Measurements from ENCODE around the gene SLC12A2. TPM values are rescaled to one million over a fixed set of nuclear protein-coding genes. Genes with fewer than 3 reads are reported as not detected.

The SLC12A2 gene
- total and polyA plus RNA-seq, 2 experiments from 2014 or later, result 8.1 to 21.3 TPM

DNA sequence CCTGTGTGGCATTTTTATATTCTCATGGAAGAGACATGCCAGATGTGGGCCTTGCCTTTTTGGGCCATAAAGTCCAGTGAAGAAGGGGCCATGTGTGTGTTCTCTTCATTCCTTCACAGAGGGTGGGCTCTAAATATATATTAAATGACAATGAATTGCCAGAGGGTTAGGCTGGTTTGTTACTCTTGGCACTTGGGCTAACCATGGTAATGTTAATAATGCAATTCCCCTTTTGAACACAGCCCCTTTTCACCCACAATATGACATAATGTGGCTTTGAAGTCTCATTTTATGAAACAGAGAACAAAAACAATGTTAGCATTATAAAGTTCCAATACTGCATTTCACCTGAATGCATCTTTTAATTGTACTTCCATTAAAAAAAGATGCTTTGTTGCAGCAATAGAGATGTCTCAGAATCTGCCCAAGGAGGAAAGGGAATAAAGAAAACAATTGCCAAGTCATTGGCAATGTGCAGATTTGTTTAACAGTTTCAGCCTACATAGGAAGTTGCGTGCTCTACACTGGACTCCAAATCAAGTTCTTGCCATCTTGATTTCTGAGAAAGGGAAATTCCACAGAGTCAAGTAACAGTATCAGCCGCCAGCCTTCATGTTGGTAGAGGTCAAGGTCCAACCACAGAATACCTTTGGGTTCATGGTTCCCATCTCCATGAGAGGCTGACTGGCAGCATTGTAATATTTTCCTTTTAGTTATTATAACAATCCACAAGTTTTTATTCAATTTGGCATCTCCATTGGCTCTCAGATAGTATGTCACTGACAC, 141.9 kb downstream of the SLC12A2 start:
- H3K36me3 Mint-ChIP-seq (ENCODE audit: low read depth), result no peaks in the 10 kb centered on the region
- H3K36me3 ChIP-seq (ENCODE audit: insufficient read depth), result no peaks in the 10 kb centered on the region
- TF ChIP-seq JUNB (IDR thresholded peaks at IDR 0.05; ENCODE audit: unreplicated experiment), result no peak
- TF ChIP-seq STAT1 (IDR thresholded peaks at IDR 0.05; ENCODE audit: unreplicated experiment), result no peak
- TF ChIP-seq EZH2phosphoT487 (IDR thresholded peaks at IDR 0.05; ENCODE audit: unreplicated experiment), result no peak
- no peak for TF ChIP-seq ZNF331 (CRISPR knock-in tag; IDR thresholded peaks at IDR 0.05; ENCODE audit: low read depth)
- TF ChIP-seq, protein P1, sequence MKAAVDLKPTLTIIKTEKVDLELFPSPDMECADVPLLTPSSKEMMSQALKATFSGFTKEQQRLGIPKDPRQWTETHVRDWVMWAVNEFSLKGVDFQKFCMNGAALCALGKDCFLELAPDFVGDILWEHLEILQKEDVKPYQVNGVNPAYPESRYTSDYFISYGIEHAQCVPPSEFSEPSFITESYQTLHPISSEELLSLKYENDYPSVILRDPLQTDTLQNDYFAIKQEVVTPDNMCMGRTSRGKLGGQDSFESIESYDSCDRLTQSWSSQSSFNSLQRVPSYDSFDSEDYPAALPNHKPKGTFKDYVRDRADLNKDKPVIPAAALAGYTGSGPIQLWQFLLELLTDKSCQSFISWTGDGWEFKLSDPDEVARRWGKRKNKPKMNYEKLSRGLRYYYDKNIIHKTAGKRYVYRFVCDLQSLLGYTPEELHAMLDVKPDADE (IDR thresholded peaks at IDR 0.05), result no peak
- TF ChIP-seq, protein P2, sequence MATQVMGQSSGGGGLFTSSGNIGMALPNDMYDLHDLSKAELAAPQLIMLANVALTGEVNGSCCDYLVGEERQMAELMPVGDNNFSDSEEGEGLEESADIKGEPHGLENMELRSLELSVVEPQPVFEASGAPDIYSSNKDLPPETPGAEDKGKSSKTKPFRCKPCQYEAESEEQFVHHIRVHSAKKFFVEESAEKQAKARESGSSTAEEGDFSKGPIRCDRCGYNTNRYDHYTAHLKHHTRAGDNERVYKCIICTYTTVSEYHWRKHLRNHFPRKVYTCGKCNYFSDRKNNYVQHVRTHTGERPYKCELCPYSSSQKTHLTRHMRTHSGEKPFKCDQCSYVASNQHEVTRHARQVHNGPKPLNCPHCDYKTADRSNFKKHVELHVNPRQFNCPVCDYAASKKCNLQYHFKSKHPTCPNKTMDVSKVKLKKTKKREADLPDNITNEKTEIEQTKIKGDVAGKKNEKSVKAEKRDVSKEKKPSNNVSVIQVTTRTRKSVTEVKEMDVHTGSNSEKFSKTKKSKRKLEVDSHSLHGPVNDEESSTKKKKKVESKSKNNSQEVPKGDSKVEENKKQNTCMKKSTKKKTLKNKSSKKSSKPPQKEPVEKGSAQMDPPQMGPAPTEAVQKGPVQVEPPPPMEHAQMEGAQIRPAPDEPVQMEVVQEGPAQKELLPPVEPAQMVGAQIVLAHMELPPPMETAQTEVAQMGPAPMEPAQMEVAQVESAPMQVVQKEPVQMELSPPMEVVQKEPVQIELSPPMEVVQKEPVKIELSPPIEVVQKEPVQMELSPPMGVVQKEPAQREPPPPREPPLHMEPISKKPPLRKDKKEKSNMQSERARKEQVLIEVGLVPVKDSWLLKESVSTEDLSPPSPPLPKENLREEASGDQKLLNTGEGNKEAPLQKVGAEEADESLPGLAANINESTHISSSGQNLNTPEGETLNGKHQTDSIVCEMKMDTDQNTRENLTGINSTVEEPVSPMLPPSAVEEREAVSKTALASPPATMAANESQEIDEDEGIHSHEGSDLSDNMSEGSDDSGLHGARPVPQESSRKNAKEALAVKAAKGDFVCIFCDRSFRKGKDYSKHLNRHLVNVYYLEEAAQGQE (IDR thresholded peaks at IDR 0.05; ENCODE audit: unreplicated experiment), result no peak
- TF ChIP-seq POLR2AphosphoS5 (IDR thresholded peaks at IDR 0.05; ENCODE audit: low read depth), result no peak
- TF ChIP-seq, protein P3, sequence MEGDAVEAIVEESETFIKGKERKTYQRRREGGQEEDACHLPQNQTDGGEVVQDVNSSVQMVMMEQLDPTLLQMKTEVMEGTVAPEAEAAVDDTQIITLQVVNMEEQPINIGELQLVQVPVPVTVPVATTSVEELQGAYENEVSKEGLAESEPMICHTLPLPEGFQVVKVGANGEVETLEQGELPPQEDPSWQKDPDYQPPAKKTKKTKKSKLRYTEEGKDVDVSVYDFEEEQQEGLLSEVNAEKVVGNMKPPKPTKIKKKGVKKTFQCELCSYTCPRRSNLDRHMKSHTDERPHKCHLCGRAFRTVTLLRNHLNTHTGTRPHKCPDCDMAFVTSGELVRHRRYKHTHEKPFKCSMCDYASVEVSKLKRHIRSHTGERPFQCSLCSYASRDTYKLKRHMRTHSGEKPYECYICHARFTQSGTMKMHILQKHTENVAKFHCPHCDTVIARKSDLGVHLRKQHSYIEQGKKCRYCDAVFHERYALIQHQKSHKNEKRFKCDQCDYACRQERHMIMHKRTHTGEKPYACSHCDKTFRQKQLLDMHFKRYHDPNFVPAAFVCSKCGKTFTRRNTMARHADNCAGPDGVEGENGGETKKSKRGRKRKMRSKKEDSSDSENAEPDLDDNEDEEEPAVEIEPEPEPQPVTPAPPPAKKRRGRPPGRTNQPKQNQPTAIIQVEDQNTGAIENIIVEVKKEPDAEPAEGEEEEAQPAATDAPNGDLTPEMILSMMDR (conservative IDR thresholded peaks at IDR 0.05; ENCODE audit: low read depth in 2 of 2), result no peak
- no peak for TF ChIP-seq EZH2 (IDR thresholded peaks at IDR 0.05; ENCODE audit: low read depth, unreplicated experiment)
- TF ChIP-seq, protein P4, sequence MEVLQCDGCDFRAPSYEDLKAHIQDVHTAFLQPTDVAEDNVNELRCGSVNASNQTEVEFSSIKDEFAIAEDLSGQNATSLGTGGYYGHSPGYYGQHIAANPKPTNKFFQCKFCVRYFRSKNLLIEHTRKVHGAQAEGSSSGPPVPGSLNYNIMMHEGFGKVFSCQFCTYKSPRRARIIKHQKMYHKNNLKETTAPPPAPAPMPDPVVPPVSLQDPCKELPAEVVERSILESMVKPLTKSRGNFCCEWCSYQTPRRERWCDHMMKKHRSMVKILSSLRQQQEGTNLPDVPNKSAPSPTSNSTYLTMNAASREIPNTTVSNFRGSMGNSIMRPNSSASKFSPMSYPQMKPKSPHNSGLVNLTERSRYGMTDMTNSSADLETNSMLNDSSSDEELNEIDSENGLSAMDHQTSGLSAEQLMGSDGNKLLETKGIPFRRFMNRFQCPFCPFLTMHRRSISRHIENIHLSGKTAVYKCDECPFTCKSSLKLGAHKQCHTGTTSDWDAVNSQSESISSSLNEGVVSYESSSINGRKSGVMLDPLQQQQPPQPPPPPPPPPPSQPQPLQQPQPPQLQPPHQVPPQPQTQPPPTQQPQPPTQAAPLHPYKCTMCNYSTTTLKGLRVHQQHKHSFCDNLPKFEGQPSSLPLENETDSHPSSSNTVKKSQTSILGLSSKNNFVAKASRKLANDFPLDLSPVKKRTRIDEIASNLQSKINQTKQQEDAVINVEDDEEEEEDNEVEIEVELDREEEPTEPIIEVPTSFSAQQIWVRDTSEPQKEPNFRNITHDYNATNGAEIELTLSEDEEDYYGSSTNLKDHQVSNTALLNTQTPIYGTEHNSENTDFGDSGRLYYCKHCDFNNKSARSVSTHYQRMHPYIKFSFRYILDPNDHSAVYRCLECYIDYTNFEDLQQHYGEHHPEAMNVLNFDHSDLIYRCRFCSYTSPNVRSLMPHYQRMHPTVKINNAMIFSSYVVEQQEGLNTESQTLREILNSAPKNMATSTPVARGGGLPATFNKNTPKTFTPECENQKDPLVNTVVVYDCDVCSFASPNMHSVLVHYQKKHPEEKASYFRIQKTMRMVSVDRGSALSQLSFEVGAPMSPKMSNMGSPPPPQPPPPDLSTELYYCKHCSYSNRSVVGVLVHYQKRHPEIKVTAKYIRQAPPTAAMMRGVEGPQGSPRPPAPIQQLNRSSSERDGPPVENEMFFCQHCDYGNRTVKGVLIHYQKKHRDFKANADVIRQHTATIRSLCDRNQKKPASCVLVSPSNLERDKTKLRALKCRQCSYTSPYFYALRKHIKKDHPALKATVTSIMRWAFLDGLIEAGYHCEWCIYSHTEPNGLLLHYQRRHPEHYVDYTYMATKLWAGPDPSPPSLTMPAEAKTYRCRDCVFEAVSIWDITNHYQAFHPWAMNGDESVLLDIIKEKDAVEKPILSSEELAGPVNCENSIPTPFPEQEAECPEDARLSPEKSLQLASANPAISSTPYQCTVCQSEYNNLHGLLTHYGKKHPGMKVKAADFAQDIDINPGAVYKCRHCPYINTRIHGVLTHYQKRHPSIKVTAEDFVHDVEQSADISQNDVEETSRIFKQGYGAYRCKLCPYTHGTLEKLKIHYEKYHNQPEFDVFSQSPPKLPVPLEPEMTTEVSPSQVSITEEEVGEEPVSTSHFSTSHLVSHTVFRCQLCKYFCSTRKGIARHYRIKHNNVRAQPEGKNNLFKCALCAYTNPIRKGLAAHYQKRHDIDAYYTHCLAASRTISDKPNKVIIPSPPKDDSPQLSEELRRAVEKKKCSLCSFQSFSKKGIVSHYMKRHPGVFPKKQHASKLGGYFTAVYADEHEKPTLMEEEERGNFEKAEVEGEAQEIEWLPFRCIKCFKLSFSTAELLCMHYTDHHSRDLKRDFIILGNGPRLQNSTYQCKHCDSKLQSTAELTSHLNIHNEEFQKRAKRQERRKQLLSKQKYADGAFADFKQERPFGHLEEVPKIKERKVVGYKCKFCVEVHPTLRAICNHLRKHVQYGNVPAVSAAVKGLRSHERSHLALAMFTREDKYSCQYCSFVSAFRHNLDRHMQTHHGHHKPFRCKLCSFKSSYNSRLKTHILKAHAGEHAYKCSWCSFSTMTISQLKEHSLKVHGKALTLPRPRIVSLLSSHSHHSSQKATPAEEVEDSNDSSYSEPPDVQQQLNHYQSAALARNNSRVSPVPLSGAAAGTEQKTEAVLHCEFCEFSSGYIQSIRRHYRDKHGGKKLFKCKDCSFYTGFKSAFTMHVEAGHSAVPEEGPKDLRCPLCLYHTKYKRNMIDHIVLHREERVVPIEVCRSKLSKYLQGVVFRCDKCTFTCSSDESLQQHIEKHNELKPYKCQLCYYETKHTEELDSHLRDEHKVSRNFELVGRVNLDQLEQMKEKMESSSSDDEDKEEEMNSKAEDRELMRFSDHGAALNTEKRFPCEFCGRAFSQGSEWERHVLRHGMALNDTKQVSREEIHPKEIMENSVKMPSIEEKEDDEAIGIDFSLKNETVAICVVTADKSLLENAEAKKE (CRISPR knock-in tag; IDR thresholded peaks at IDR 0.05), result no peak
- no peak for TF ChIP-seq ZNF114 (CRISPR knock-in tag; IDR thresholded peaks at IDR 0.05)
- TF ChIP-seq NANOG (IDR thresholded peaks at IDR 0.05; ENCODE audit: borderline replicate concordance), result no peak
- TF ChIP-seq CREB1 (CRISPR knock-in tag; IDR thresholded peaks at IDR 0.05; ENCODE audit: low read depth), result no peak
- H3K4me3 Mint-ChIP-seq, result no peak overlapping the region
- peaks cover 13% of the 10 kb centered on the region; the same call in 1 of the 2 replicates for H3K9me2 ChIP-seq (ENCODE audit: insufficient read depth)
- no peak overlapping the region for H2AFZ ChIP-seq
- H3K27ac Mint-ChIP-seq, result no peak overlapping the region
- H3K4me3 ChIP-seq, result no peak overlapping the region
- H3F3A ChIP-seq (replicated peaks; ENCODE audit: low read depth), result no peaks in the 10 kb centered on the region
- H3K4me2 ChIP-seq, result no peak overlapping the region
- H4K20me1 ChIP-seq (replicated peaks; ENCODE audit: insufficient read depth), result no peaks in the 10 kb centered on the region
- no peak for ATAC-seq
- no peaks in the 10 kb centered on the region for H3K4me1 ChIP-seq (ENCODE audit: insufficient read depth)
- no peak overlapping the region for H3K27ac ChIP-seq (ENCODE audit: low read depth)
- no peaks in the 10 kb centered on the region for H3K9me3 Mint-ChIP-seq
- H3K27me3 Mint-ChIP-seq (ENCODE audit: insufficient read depth, low read depth, poor library complexity), result no peaks in the 10 kb centered on the region
- DNase-seq (ENCODE audit: low spot score), result no peak
- H3K79me2 ChIP-seq (replicated peaks; ENCODE audit: insufficient read depth), result no peaks in the 10 kb centered on the region
- H3K4me1 Mint-ChIP-seq, result 0 out of 3 replicates have a peak, but pooled peaks cover 3% of the 10 kb centered on the region
- no peaks in the 10 kb centered on the region for H3K27me3 ChIP-seq (ENCODE audit: insufficient read depth)

Measured in GM23338 (cell line).